PC-9 (cell line): ENCODE measurements around the gene DYRK3. TPM values are rescaled to one million over a fixed set of nuclear protein-coding genes. Genes with fewer than 3 reads are reported as not detected.

ENCODE experiments used
- BruUV-seq: library from RNA; stranded (reverse); fragments of 400-500 nt; replicated peaks from 2 replicates; lab custom pipeline; 2021; lab: Mats Ljungman, UMichigan
- CTCF ChIA-PET: fragments of 300-600 bp; sonication (Branson Sonifier 250); formaldehyde crosslinking; loops from one replicate; lab custom pipeline; 2022; ENCODE audit warnings: antibody characterized with exemption; lab: Charles Lee
- POLR2A ChIA-PET: fragments of 300-600 bp; sonication (Branson Sonifier 250); formaldehyde crosslinking; loops from one replicate; lab custom pipeline; 2022; ENCODE audit warnings: antibody characterized with exemption; ENCODE audit not compliant: unreplicated experiment; lab: Charles Lee
- DNase-seq, 2 experiments: peaks; one replicate each; pipeline versions ENCODE4 v3.0.0 to v3.0.0-alpha.2; 2015 to 2022; ENCODE audit warnings: mixed read lengths in 1 of 2
- H2AFZ ChIP-seq: fragments of 200-600 bp; sonication (generic); 2 replicates; pipeline ENCODE4 v1.8.1; 2017; ENCODE audit warnings: antibody characterized with exemption
- H3F3A ChIP-seq: fragments of 200-600 bp; sonication (generic); 2 replicates; pipeline ENCODE4 v1.8.1; 2017; ENCODE audit warnings: antibody characterized with exemption, mild to moderate bottlenecking, low read depth; ENCODE audit not compliant: insufficient read depth
- H3K27ac ChIP-seq: fragments of 200-600 bp; sonication (generic); 2 replicates; pipeline ENCODE4 v1.6.1; 2016; ENCODE audit warnings: mixed run types
- H3K27me3 ChIP-seq: fragments of 200-600 bp; sonication (generic); 2 replicates; pipeline ENCODE4 v1.6.1; 2016; ENCODE audit warnings: low read depth, mixed run types; ENCODE audit not compliant: insufficient read depth
- H3K36me3 ChIP-seq: fragments of 200-600 bp; sonication (generic); 2 replicates; pipeline ENCODE4 v1.6.1; 2016; ENCODE audit warnings: low read depth, mixed run types
- H3K4me1 ChIP-seq: fragments of 200-600 bp; sonication (generic); replicated peaks from 2 replicates; pipeline ENCODE4 v1.6.1; 2016; ENCODE audit warnings: mixed run types; ENCODE audit not compliant: insufficient read depth
- H3K4me2 ChIP-seq: fragments of 200-600 bp; sonication (generic); 2 replicates; pipeline ENCODE4 v1.6.1; 2017; ENCODE audit warnings: mixed run types
- H3K4me3 ChIP-seq: fragments of 200-600 bp; sonication (generic); 2 replicates; pipeline ENCODE4 v1.6.1; 2016; ENCODE audit warnings: mixed run types
- H3K79me2 ChIP-seq: fragments of 200-600 bp; sonication (generic); 2 replicates; pipeline ENCODE4 v1.6.1; 2017; ENCODE audit warnings: low read depth, mixed run types
- H3K9me2 ChIP-seq: fragments of 200-600 bp; sonication (generic); 2 replicates; pipeline ENCODE4 v1.8.1; 2017; ENCODE audit warnings: mild to moderate bottlenecking; ENCODE audit not compliant: insufficient read depth
- H3K9me3 ChIP-seq: fragments of 200-600 bp; sonication (generic); 2 replicates; pipeline ENCODE4 v1.8.1; 2016; ENCODE audit warnings: low read depth; ENCODE audit not compliant: insufficient read depth
- H4K20me1 ChIP-seq: fragments of 200-600 bp; sonication (generic); 2 replicates; pipeline ENCODE4 v1.8.1; 2017; ENCODE audit not compliant: insufficient read depth
- CTCF ChIP-seq: fragments of 200-600 bp; sonication (generic); conservative IDR thresholded peaks from 2 replicates; pipeline ENCODE4 v1.6.1; 2017; ENCODE audit warnings: mixed run types, antibody characterized with exemption, mild to moderate bottlenecking, moderate library complexity
- EZH2 ChIP-seq: fragments of 200-600 bp; sonication (generic); IDR thresholded peaks from 2 replicates; pipeline ENCODE4 v1.8.0; 2017; ENCODE audit warnings: antibody characterized with exemption, low read depth
- intact Hi-C: fragments of 100-400 bp; cut with micrococcal nuclease; formaldehyde crosslinking; loops from one replicate; pipeline ENCODE4 v1.10.0; 2022; ENCODE audit not compliant: unreplicated experiment
- total RNA-seq: library from RNA; stranded (reverse); gene quantifications from 2 replicates; pipeline ENCODE4 v1.2.3, GENCODE V29; 2021

The DYRK3 gene
- total RNA-seq, 1 experiment from 2014 or later = 3.3 TPM

GRCh38 chr1:206679738-206680211 is 44.4 kb downstream of the DYRK3 start:
- intact Hi-C loops = no loop called here
- no TSS peak for BruUV-seq
- ChIA-PET CTCF (no interaction called here), POLR2A (no interaction called here)
- H4K20me1 ChIP-seq = no peaks in the 10 kb centered on the region
- peaks cover 14% of the 10 kb centered on the region for H3K4me1 ChIP-seq
- no peak for TF ChIP-seq CTCF
- TF ChIP-seq EZH2 = no peak
- peaks cover under 1% of the 10 kb centered on the region; the same call in 1 of the 2 replicates for H3F3A ChIP-seq
- H3K27me3 ChIP-seq = no peaks in the 10 kb centered on the region
- H3K79me2 ChIP-seq = no peaks in the 10 kb centered on the region
- H3K4me2 ChIP-seq = no peak overlapping the region
- no peak for DNase-seq
- H3K27ac ChIP-seq = no peak overlapping the region
- no peaks in the 10 kb centered on the region for H3K9me2 ChIP-seq
- H3K36me3 ChIP-seq = no peaks in the 10 kb centered on the region
- no peak overlapping the region for H2AFZ ChIP-seq
- no peak overlapping the region for H3K4me3 ChIP-seq
- no peaks in the 10 kb centered on the region for H3K9me3 ChIP-seq

- Histone ChIP-seq H2AFZ (no peak overlapping the region), H3K27ac (no peak overlapping the region), H3K4me1 (peaks cover 9% of the 10 kb centered on the region), H3K4me3 (no peak overlapping the region), H3K27me3 (no peaks in the 10 kb centered on the region), H3K9me3 (no peaks in the 10 kb centered on the region), H3K9me2 (no peaks in the 10 kb centered on the region), H3K79me2 (no peaks in the 10 kb centered on the region), H3F3A (no peaks in the 10 kb centered on the region), H3K4me2 (no peak overlapping the region), H3K36me3 (no peaks in the 10 kb centered on the region), H4K20me1 (no peaks in the 10 kb centered on the region)
- BruUV-seq = no TSS peak
- intact Hi-C loops = no loop called here
- TF ChIP-seq CTCF = no peak
- TF ChIP-seq EZH2 = no peak
- CTCF ChIA-PET = no interaction called here
- POLR2A ChIA-PET = no interaction called here
- DNase-seq = no peak
These were observed 44.9 kb downstream of the DYRK3 start for GRCh38 chr1:206680279-206680678.

GRCh38 chr1:206681359-206681758 is 46.0 kb downstream of the DYRK3 start:
- Histone ChIP-seq H3K36me3 (no peaks in the 10 kb centered on the region), H4K20me1 (0 out of 2 replicates have a peak, but pooled peaks cover 1% of the 10 kb centered on the region), H3K4me2 (no peak overlapping the region), H2AFZ (no peak overlapping the region), H3K4me1 (peaks cover 5% of the 10 kb centered on the region; the same call in 1 of the 2 replicates), H3K27ac (no peak overlapping the region), H3F3A (peaks cover 5% of the 10 kb centered on the region; the same call in 1 of the 2 replicates), H3K9me3 (no peaks in the 10 kb centered on the region), H3K79me2 (peaks cover 8% of the 10 kb centered on the region), H3K9me2 (no peaks in the 10 kb centered on the region), H3K27me3 (no peaks in the 10 kb centered on the region), H3K4me3 (no peak overlapping the region)
- intact Hi-C loops = no loop called here
- no peak for DNase-seq
- TF ChIP-seq EZH2 (no peak), CTCF (no peak)
- ChIA-PET CTCF (no interaction called here), POLR2A (no interaction called here)
- no TSS peak for BruUV-seq
